Activated T-cell treated with anti-CD3 and anti-CD28 coated beads, Interleukin-2, amount 50 U/mL, for 1 hour (primary cell): ENCODE results near the gene B4GALT2.

Source experiments
- DNase-seq: peaks from one replicate; pipeline ENCODE4 v3.0.0-alpha.2; 2020

B4GALT2 gene

GRCh38 chr1:43947061-43947873, 31.7 kb upstream of the B4GALT2 start:
- no peak for DNase-seq

GRCh38 chr1:43947874-43948437, 31.1 kb upstream of the B4GALT2 start:
- DNase-seq: no peak

DNA sequence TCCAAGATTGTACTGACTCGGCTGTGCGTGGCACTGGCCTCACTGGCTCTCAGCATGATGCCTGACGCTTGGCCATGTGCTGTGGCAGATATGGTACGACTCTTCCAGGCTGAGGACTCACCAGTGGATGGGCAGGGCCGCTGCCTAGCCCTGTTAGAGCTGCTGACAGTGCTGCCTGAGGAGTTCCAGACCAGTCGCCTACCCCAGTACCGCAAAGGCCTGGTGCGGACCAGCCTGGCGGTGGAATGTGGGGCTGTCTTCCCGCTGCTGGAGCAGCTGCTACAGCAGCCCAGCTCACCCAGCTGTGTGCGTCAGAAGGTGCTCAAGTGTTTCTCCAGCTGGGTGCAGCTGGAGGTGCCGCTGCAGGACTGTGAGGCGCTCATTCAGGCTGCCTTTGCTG, 29.3 kb upstream of the B4GALT2 start:
- DNase-seq: no peak

- no peak for DNase-seq
Observed at GRCh38 chr1:43951021-43951985, 27.7 kb upstream of the B4GALT2 start.

DNA sequence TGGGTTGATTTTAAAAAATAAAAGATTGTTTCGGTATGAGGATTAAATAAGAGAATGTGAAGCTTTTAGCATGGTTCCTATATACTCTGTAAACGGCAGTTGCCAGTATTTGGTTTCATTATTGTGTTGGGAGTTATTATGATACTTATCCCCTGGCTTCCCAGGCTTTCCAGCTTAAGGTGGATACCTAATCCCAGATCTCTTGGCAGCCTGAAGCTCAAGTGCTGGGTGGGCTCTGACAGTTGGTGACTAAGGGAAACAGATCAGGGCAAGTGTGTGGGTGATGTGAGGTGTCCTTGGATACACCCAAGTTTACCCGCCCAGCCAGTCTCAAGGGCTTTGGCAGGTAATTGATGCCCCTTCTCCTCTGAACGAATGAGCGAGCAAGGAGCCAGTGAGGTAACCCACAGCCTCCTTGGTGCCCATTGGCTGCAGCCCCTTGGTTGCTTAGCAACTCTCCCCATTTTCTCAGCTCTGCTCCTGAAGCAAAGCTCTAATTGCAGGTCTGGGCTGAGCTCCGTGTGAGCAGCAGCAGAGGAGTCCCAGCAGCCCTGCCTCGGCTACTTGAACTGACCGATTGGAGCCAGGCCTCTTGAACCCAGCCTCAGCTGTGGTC, 26.2 kb upstream of the B4GALT2 start:
- DNase-seq: no peak

DNA sequence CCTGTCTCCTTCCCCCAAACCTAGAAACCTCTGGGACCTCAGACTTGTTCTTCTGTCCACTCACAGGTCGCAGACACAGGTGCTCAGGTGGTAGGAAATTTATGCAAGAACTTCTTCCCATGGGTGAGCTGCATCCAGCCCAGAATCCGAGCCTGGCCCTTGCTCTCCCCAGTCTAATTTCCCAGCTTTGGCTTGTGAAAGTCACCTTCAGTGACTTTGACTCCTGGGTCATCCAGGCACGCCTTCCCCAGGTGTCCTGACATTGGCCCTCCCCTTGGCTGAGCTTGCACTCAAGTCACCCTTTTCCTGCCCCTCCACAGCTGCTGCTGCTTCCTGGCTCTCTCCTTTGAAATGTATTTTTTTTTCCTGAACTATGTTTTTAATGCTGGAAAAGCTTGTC, 25.6 kb upstream of the B4GALT2 start:
- no peak for DNase-seq

- no peak for DNase-seq
Observed at GRCh38 chr1:43954036-43954435, 25.0 kb upstream of the B4GALT2 start.

GRCh38 chr1:43956234-43956633, 22.8 kb upstream of the B4GALT2 start:
- DNase-seq: no peak

DNA sequence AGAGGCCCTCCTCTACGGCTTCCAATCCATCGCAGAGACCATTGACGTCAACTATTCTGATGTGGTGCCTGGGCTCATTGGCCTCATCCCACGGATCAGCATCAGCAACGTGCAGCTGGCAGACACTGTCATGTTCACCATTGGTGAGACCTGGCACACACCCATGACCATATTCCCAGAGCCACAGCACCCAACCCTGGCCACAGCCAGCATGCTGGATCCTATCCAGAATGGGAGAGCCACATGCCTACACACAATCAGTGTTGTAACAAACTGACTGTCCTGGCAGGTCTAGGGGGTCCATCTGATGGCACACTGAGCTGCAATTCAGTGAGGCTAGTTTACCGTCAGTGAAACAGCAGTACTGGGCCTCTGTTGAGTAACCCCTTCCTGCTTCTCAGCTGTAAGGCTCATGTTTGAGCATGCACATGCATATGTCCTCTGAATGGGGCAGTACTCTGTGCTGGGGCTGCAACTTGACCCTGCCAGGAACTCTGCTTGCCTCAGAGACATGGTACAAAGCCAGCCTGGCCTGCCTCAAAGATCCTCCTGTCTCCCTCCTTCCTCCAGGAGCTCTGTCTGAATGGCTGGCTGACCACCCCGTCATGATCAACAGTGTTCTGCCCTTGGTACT, 21.5 kb upstream of the B4GALT2 start:
- DNase-seq: no peak

- no peak for DNase-seq
Observed at GRCh38 chr1:43958351-43959255, 20.4 kb upstream of the B4GALT2 start.

DNA sequence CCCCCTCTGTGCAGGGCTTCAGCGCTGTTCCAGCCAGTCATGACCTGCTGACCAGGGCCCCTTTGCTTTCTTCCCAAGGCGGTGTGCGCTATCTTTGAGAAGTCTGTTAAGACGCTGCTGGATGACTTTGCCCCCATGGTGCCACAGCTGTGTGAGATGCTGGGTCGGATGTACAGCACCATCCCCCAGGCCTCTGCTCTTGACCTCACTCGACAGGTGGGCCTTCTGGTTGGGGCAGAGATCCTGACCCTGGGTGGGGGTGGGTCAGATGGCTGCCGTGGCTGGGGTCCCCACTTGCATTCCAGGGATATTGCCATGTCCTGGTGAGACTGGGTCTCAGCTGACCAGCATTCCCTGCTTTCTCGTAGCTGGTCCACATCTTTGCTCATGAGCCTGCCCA, 18.2 kb upstream of the B4GALT2 start:
- DNase-seq: no peak

GRCh38 chr1:43961692-43962091, 17.3 kb upstream of the B4GALT2 start:
- no peak for DNase-seq

GRCh38 chr1:43962324-43962723, 16.7 kb upstream of the B4GALT2 start:
- no peak for DNase-seq

DNA sequence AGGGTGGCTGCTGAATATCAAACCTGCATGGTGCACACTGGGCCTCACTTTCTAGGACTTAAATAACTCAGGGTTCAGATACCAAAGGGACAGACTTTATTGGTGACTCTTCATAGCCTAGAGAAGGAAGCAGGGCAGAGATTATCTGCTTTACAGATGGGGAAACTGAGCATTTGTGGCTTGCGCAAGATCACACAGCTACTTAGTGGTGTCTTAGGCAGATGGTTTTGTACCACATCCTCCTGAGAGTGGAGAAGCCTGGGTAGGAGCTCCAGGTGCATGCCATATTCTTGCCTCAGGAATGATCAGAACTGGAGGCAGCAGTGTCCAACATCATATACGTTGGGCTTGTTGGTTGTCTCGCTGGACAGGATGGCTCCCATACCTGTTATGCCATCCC, 16.0 kb upstream of the B4GALT2 start:
- DNase-seq: no peak

- no peak for DNase-seq
Observed at GRCh38 chr1:43963890-43964289, 15.1 kb upstream of the B4GALT2 start.

DNA sequence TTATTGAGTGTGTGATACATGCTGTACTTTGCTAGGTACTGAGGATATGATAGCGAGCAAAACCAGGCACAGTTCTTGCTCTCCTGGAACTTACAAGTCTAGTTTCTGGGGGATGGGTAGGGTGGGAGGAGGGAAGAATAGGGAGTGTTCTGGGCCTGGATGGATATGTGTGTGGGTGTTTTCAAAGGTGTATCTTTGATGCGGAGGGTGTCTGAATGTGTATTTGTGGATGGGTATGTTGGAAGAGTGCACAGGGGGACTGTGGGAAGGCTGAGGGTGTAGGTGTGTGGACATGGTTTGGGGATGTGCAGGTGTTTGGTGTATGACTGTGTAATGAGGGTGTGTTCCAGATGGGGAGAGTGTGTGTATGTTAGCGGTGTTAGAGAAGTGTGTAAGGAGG, 13.7 kb upstream of the B4GALT2 start:
- no peak for DNase-seq

GRCh38 chr1:43968348-43968948, 10.6 kb upstream of the B4GALT2 start:
- DNase-seq: no peak

GRCh38 chr1:43969416-43969745, 9.6 kb upstream of the B4GALT2 start:
- no peak for DNase-seq

- peak; percentile 90 for DNase-seq
Observed at GRCh38 chr1:43969746-43970466, 9.1 kb upstream of the B4GALT2 start, which contains the start of gene DPH2. Gene DPH2, plus strand, starts transcription at chr1:43970010. Its CDS starts 166 bp downstream, at chr1:43970176.

DNA sequence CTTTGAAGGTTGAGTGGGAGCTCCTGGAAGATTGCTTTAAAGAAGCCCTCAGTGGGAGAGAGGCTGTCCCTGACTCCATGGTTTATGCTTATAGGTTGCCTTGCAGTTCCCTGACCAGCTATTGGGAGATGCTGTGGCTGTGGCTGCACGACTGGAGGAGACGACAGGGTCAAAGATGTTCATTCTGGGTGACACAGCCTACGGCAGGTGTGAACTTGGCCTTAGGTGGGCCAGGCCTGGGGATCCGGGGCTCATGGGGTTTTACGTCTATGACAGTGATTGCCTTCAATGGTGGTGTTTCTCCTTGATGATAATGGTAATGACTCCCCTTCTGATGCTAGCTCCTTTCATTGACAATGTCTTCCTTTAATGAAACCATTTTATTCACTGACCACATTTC, 8.5 kb upstream of the B4GALT2 start:
- DNase-seq: no peak
